Activated T-cell treated with anti-CD3 and anti-CD28 coated beads, Interleukin-2, amount 50 U/mL, for 4 hours (primary cell): ENCODE results near the gene NRXN2. TPM values are rescaled to one million over a fixed set of nuclear protein-coding genes. Genes with fewer than 3 reads are reported as not detected.
A peak's percentile ranks its signal among the peaks of the same experiment; 100 is the strongest.

Source experiments
- ATAC-seq, 2 donors: fragments of 200-7000 bp; cut with Tn5 transposase; one replicate each; pipeline ENCODE4 v1.10.0; 2021
- DNase-seq: peaks from one replicate; pipeline ENCODE4 v3.0.0-alpha.2; 2020
- H3K27me3 Mint-ChIP-seq: one replicate; pipeline ENCODE4 v1.8.0; 2021; ENCODE audit warnings: low read depth, mixed read lengths
- H3K36me3 Mint-ChIP-seq: one replicate; pipeline ENCODE4 v1.8.0; 2022; ENCODE audit warnings: mixed read lengths; ENCODE audit not compliant: insufficient read depth
- H3K4me1 Mint-ChIP-seq: one replicate; pipeline ENCODE4 v1.8.0; 2021; ENCODE audit warnings: low read depth, mixed read lengths
- H3K4me3 Mint-ChIP-seq: one replicate; pipeline ENCODE4 v1.8.0; 2021; ENCODE audit warnings: mild to moderate bottlenecking, moderate library complexity, mixed read lengths
- H3K9me3 Mint-ChIP-seq: one replicate; pipeline ENCODE4 v1.8.0; 2021; ENCODE audit warnings: mixed read lengths
- total RNA-seq, 3 donors: library from RNA; stranded (reverse); gene quantifications; one replicate each; pipeline ENCODE4 v1.2.1, GENCODE V29; 2021

The NRXN2 gene
- total RNA-seq, result 1 to 10 TPM in 1 of 3 donors, under 1 TPM in 2; 0.16 to 1.0 (median 0.71) TPM

GRCh38 chr11:64723117-64723906 is at the start of gene NRXN2:
NRXN2 (minus strand) TSS chr11:64723197; CDS start chr11:64713699, 9,498 bp downstream.
- H3K36me3 Mint-ChIP-seq, result peaks cover 3% of the 10 kb centered on the region
- peak within 1 kb of the TSS; percentile 68 for H3K4me3 Mint-ChIP-seq
- no peaks in the 10 kb centered on the region for H3K9me3 Mint-ChIP-seq
- peaks cover 13% of the 10 kb centered on the region for H3K4me1 Mint-ChIP-seq
- DNase-seq (peak; percentile 81), ATAC-seq (peak; percentile 99)
- H3K27me3 Mint-ChIP-seq, result peaks cover 25% of the 10 kb centered on the region

GRCh38 chr11:64772303-64773018 is 49.5 kb upstream of the NRXN2 start:
- Mint-ChIP-seq H3K36me3 (peaks cover 88% of the 10 kb centered on the region), H3K9me3 (no peaks in the 10 kb centered on the region)
- ATAC-seq, result no peak

GRCh38 chr11:64771861-64772260 is 48.9 kb upstream of the NRXN2 start:
- H3K36me3 Mint-ChIP-seq, result peaks cover 85% of the 10 kb centered on the region
- ATAC-seq (no peak), DNase-seq (no peak)
- H3K9me3 Mint-ChIP-seq, result no peaks in the 10 kb centered on the region
- peak overlapping the region; percentile 59 for H3K4me3 Mint-ChIP-seq
- peaks cover 91% of the 10 kb centered on the region for H3K4me1 Mint-ChIP-seq
- no peaks in the 10 kb centered on the region for H3K27me3 Mint-ChIP-seq

More at GRCh38 chr11:64772303-64773018, 49.5 kb upstream of the NRXN2 start:
- H3K4me1 Mint-ChIP-seq, result peaks cover 87% of the 10 kb centered on the region
- no peaks in the 10 kb centered on the region for H3K27me3 Mint-ChIP-seq
- H3K4me3 Mint-ChIP-seq, result peak overlapping the region; percentile 59
- no peak for DNase-seq

- no peak for ATAC-seq
- H3K9me3 Mint-ChIP-seq, result no peaks in the 10 kb centered on the region
- no peaks in the 10 kb centered on the region for H3K27me3 Mint-ChIP-seq
- H3K36me3 Mint-ChIP-seq, result peaks cover 75% of the 10 kb centered on the region
- DNase-seq, result no peak
- H3K4me1 Mint-ChIP-seq, result peaks cover 86% of the 10 kb centered on the region
- peak overlapping the region; percentile 31 for H3K4me3 Mint-ChIP-seq
Measured at GRCh38 chr11:64770120-64770519, 47.1 kb upstream of the NRXN2 start.

GRCh38 chr11:64769283-64769682 is 46.3 kb upstream of the NRXN2 start:
- Mint-ChIP-seq H3K9me3 (no peaks in the 10 kb centered on the region), H3K4me3 (no peak overlapping the region)

GRCh38 chr11:64768300-64768694 is 45.3 kb upstream of the NRXN2 start:
- H3K36me3 Mint-ChIP-seq, result peaks cover 73% of the 10 kb centered on the region
- peaks cover 87% of the 10 kb centered on the region for H3K4me1 Mint-ChIP-seq
- ATAC-seq, result no peak
- no peaks in the 10 kb centered on the region for H3K27me3 Mint-ChIP-seq
- no peak overlapping the region for H3K4me3 Mint-ChIP-seq
- no peak for DNase-seq
- no peaks in the 10 kb centered on the region for H3K9me3 Mint-ChIP-seq

More at GRCh38 chr11:64769283-64769682, 46.3 kb upstream of the NRXN2 start:
- ATAC-seq, result no peak
- DNase-seq, result no peak
- no peaks in the 10 kb centered on the region for H3K27me3 Mint-ChIP-seq
- H3K4me1 Mint-ChIP-seq, result peaks cover 86% of the 10 kb centered on the region
- H3K36me3 Mint-ChIP-seq, result peaks cover 75% of the 10 kb centered on the region

GRCh38 chr11:64767344-64768299 is 44.6 kb upstream of the NRXN2 start:
- H3K27me3 Mint-ChIP-seq, result no peaks in the 10 kb centered on the region
- ATAC-seq, result peak; percentile 46 to 51

GRCh38 chr11:64766881-64767280 is 43.9 kb upstream of the NRXN2 start:
- H3K4me3 Mint-ChIP-seq, result no peak overlapping the region
- H3K9me3 Mint-ChIP-seq, result no peaks in the 10 kb centered on the region
- peaks cover 87% of the 10 kb centered on the region for H3K4me1 Mint-ChIP-seq
- no peaks in the 10 kb centered on the region for H3K27me3 Mint-ChIP-seq
- no peak for ATAC-seq
- no peak for DNase-seq
- peaks cover 76% of the 10 kb centered on the region for H3K36me3 Mint-ChIP-seq

More at GRCh38 chr11:64767344-64768299, 44.6 kb upstream of the NRXN2 start:
- Mint-ChIP-seq H3K4me3 (peak overlapping the region; percentile 27), H3K9me3 (no peaks in the 10 kb centered on the region), H3K36me3 (peaks cover 76% of the 10 kb centered on the region), H3K4me1 (peaks cover 87% of the 10 kb centered on the region)
- DNase-seq, result peak; percentile 79

GRCh38 chr11:64765851-64766665 is 43.1 kb upstream of the NRXN2 start:
- Mint-ChIP-seq H3K4me1 (peaks cover 88% of the 10 kb centered on the region), H3K9me3 (no peaks in the 10 kb centered on the region), H3K27me3 (no peaks in the 10 kb centered on the region), H3K36me3 (peaks cover 69% of the 10 kb centered on the region), H3K4me3 (no peak overlapping the region)
- DNase-seq, result no peak
- no peak for ATAC-seq

- Mint-ChIP-seq H3K4me3 (peak overlapping the region; percentile 42), H3K36me3 (peaks cover 67% of the 10 kb centered on the region), H3K9me3 (no peaks in the 10 kb centered on the region), H3K27me3 (no peaks in the 10 kb centered on the region), H3K4me1 (peaks cover 89% of the 10 kb centered on the region)
- DNase-seq, result no peak
- no peak for ATAC-seq
Measured at GRCh38 chr11:64765291-64765850, 42.4 kb upstream of the NRXN2 start.

GRCh38 chr11:64764753-64765152 is 41.8 kb upstream of the NRXN2 start:
- H3K36me3 Mint-ChIP-seq, result peaks cover 62% of the 10 kb centered on the region
- no peak for DNase-seq
- no peaks in the 10 kb centered on the region for H3K9me3 Mint-ChIP-seq
- H3K4me3 Mint-ChIP-seq, result peak overlapping the region; percentile 42
- ATAC-seq, result no peak
- no peaks in the 10 kb centered on the region for H3K27me3 Mint-ChIP-seq
- peaks cover 92% of the 10 kb centered on the region for H3K4me1 Mint-ChIP-seq

GRCh38 chr11:64764040-64764611 is 41.1 kb upstream of the NRXN2 start:
- Mint-ChIP-seq H3K27me3 (no peaks in the 10 kb centered on the region), H3K9me3 (no peaks in the 10 kb centered on the region), H3K4me1 (peaks cover 92% of the 10 kb centered on the region), H3K4me3 (peak overlapping the region; percentile 42), H3K36me3 (peaks cover 56% of the 10 kb centered on the region)
- DNase-seq (peak; percentile 47), ATAC-seq (peak; percentile 3 to 18)
